ENCODE measurements around the gene H3-3A. TPM values are rescaled to one million over a fixed set of nuclear protein-coding genes. Genes with fewer than 3 reads are reported as not detected.

Gene H3-3A
- total RNA-seq, 2 donors from 2014 or later, result 222 to 316 TPM

GRCh38 chr1:226108935-226109828 lies 46.7 kb downstream of the H3-3A start:
- H3K27me3 Mint-ChIP-seq, result no peaks in the 10 kb centered on the region
- peak; percentile 1 for ATAC-seq (replicated peaks)
- peak overlapping the region; percentile 94 for H3K27ac Mint-ChIP-seq
- no peaks in the 10 kb centered on the region for H3K9me3 Mint-ChIP-seq
- H3K4me1 Mint-ChIP-seq, result peaks cover 10% of the 10 kb centered on the region
- H3K4me3 Mint-ChIP-seq, result peak overlapping the region; percentile 93
- H3K36me3 Mint-ChIP-seq (ENCODE audit: low read depth), result no peaks in the 10 kb centered on the region

- no peaks in the 10 kb centered on the region for H3K27me3 Mint-ChIP-seq
- H3K9me3 Mint-ChIP-seq, result no peaks in the 10 kb centered on the region
- peaks cover 10% of the 10 kb centered on the region for H3K4me1 Mint-ChIP-seq
- peak; percentile 87 for ATAC-seq (replicated peaks)
- H3K36me3 Mint-ChIP-seq (ENCODE audit: low read depth), result no peaks in the 10 kb centered on the region
- peak overlapping the region; percentile 93 for H3K4me3 Mint-ChIP-seq
- peak overlapping the region; percentile 94 for H3K27ac Mint-ChIP-seq
These were observed 47.3 kb downstream of the H3-3A start for GRCh38 chr1:226109829-226110248.

GRCh38 chr1:226110249-226111097 lies 48.0 kb downstream of the H3-3A start:
- Mint-ChIP-seq H3K4me3 (peak overlapping the region; percentile 93), H3K36me3 (ENCODE audit: low read depth) (no peaks in the 10 kb centered on the region), H3K27me3 (no peaks in the 10 kb centered on the region), H3K9me3 (no peaks in the 10 kb centered on the region), H3K27ac (peak overlapping the region; percentile 94), H3K4me1 (peaks cover 10% of the 10 kb centered on the region)
- peak; percentile 85 for ATAC-seq (replicated peaks)

GRCh38 chr1:226111098-226111882 lies 48.8 kb downstream of the H3-3A start:
- Mint-ChIP-seq H3K27me3 (no peaks in the 10 kb centered on the region), H3K4me1 (peaks cover 10% of the 10 kb centered on the region), H3K9me3 (no peaks in the 10 kb centered on the region), H3K27ac (no peak overlapping the region), H3K36me3 (ENCODE audit: low read depth) (no peaks in the 10 kb centered on the region), H3K4me3 (peak overlapping the region; percentile 63)
- no peak for ATAC-seq (replicated peaks)

- no peak overlapping the region for H3K27ac Mint-ChIP-seq
- H3K9me3 Mint-ChIP-seq, result no peaks in the 10 kb centered on the region
- peaks cover 10% of the 10 kb centered on the region for H3K4me1 Mint-ChIP-seq
- H3K4me3 Mint-ChIP-seq, result peak overlapping the region; percentile 63
- H3K36me3 Mint-ChIP-seq (ENCODE audit: low read depth), result no peaks in the 10 kb centered on the region
- H3K27me3 Mint-ChIP-seq, result no peaks in the 10 kb centered on the region
- ATAC-seq (replicated peaks), result no peak
These were observed 49.4 kb downstream of the H3-3A start for GRCh38 chr1:226111883-226112261.

- Mint-ChIP-seq H3K4me3 (no peak overlapping the region), H3K27me3 (no peaks in the 10 kb centered on the region), H3K27ac (no peak overlapping the region), H3K9me3 (no peaks in the 10 kb centered on the region), H3K36me3 (ENCODE audit: low read depth) (no peaks in the 10 kb centered on the region), H3K4me1 (peaks cover 7% of the 10 kb centered on the region)
- no peak for ATAC-seq (replicated peaks)
These were observed 50.1 kb downstream of the H3-3A start for GRCh38 chr1:226112626-226113025.

- no peaks in the 10 kb centered on the region for H3K27me3 Mint-ChIP-seq
- no peaks in the 10 kb centered on the region for H3K9me3 Mint-ChIP-seq
- ATAC-seq (replicated peaks), result no peak
- no peaks in the 10 kb centered on the region for H3K36me3 Mint-ChIP-seq (ENCODE audit: low read depth)
- no peak overlapping the region for H3K27ac Mint-ChIP-seq
- H3K4me3 Mint-ChIP-seq, result no peak overlapping the region
- H3K4me1 Mint-ChIP-seq, result no peaks in the 10 kb centered on the region
These were observed 54.2 kb downstream of the H3-3A start for GRCh38 chr1:226116673-226117072.

GRCh38 chr1:226117330-226117729 lies 54.8 kb downstream of the H3-3A start:
- no peak for ATAC-seq (replicated peaks)
- H3K4me3 Mint-ChIP-seq, result no peak overlapping the region

GRCh38 chr1:226118357-226118756 lies 55.8 kb downstream of the H3-3A start:
- Mint-ChIP-seq H3K27ac (peak overlapping the region; percentile 46), H3K4me3 (no peak overlapping the region), H3K27me3 (no peaks in the 10 kb centered on the region), H3K9me3 (no peaks in the 10 kb centered on the region), H3K4me1 (no peaks in the 10 kb centered on the region), H3K36me3 (ENCODE audit: low read depth) (no peaks in the 10 kb centered on the region)
- no peak for ATAC-seq (replicated peaks)

More at GRCh38 chr1:226117330-226117729, 54.8 kb downstream of the H3-3A start:
- Mint-ChIP-seq H3K9me3 (no peaks in the 10 kb centered on the region), H3K36me3 (ENCODE audit: low read depth) (no peaks in the 10 kb centered on the region), H3K4me1 (no peaks in the 10 kb centered on the region), H3K27me3 (no peaks in the 10 kb centered on the region), H3K27ac (no peak overlapping the region)

- Mint-ChIP-seq H3K36me3 (ENCODE audit: low read depth) (no peaks in the 10 kb centered on the region), H3K27me3 (no peaks in the 10 kb centered on the region), H3K27ac (peak overlapping the region; percentile 46), H3K4me3 (no peak overlapping the region), H3K9me3 (no peaks in the 10 kb centered on the region), H3K4me1 (no peaks in the 10 kb centered on the region)
- ATAC-seq (replicated peaks), result no peak
These were observed 56.7 kb downstream of the H3-3A start for GRCh38 chr1:226119169-226119568.

- Mint-ChIP-seq H3K4me3 (peak overlapping the region; percentile 75), H3K27me3 (no peaks in the 10 kb centered on the region), H3K9me3 (no peaks in the 10 kb centered on the region), H3K4me1 (peaks cover 8% of the 10 kb centered on the region), H3K27ac (no peak overlapping the region), H3K36me3 (ENCODE audit: low read depth) (no peaks in the 10 kb centered on the region)
- ATAC-seq (replicated peaks), result no peak
These were observed 57.9 kb downstream of the H3-3A start for GRCh38 chr1:226120398-226120797.

GRCh38 chr1:226121049-226121586 lies 58.6 kb downstream of the H3-3A start:
- Mint-ChIP-seq H3K4me1 (peaks cover 9% of the 10 kb centered on the region), H3K4me3 (peak overlapping the region; percentile 75), H3K36me3 (ENCODE audit: low read depth) (no peaks in the 10 kb centered on the region), H3K27ac (peak overlapping the region; percentile 71), H3K27me3 (no peaks in the 10 kb centered on the region), H3K9me3 (no peaks in the 10 kb centered on the region)
- peak; percentile 9 for ATAC-seq (replicated peaks)
